Left cardiac atrium (tissue), 4 donors: ENCODE measurements around the gene TET1. TPM values are rescaled to one million over a fixed set of nuclear protein-coding genes. Genes with fewer than 3 reads are reported as not detected.
"Not testable (repeated sequence)": the region's sequence is repeated elsewhere in the genome, so short reads cannot be mapped to it uniquely, and the experiment has no call there.

Experiments used
- ATAC-seq, 2 donors: fragments of 200-7000 bp; cut with Tn5 transposase; one replicate each; pipeline ENCODE4 v1.9.1; 2020; ENCODE audit warnings: mild to moderate bottlenecking in 2 of 2, moderate library complexity in 2 of 2
- DNase-seq: peaks from one replicate; pipeline ENCODE4 v3.0.0-alpha.2; 2020
- intact Hi-C, 2 donors: fragments of 100-400 bp; cut with DNase I; formaldehyde crosslinking; loops; one replicate each; pipeline versions ENCODE4 v1.14.1 to v1.15.1; 2022 to 2023
- total RNA-seq, 2 donors: library from RNA; stranded (reverse); fragmentation: NEBNext Ultra II Directional; extraction: Animal tissue kit (Norgen Biotek cat#: 25700); gene quantifications; one replicate each; pipeline ENCODE4 v1.2.1, GENCODE V29; 2021
- donor health status: DM: no; HTN: yes; CAD: no.
- donor health status: DM: no; HTN: yes; CAD: no; lungs with severe emphysema.
- donor health status: DM: yes; HTN: yes; CAD: no.
- donor health status: Dilated cardiomyopathy.

The TET1 gene
- total RNA-seq, 2 donors from 2014 or later = 3.4 to 4.0 TPM

DNA sequence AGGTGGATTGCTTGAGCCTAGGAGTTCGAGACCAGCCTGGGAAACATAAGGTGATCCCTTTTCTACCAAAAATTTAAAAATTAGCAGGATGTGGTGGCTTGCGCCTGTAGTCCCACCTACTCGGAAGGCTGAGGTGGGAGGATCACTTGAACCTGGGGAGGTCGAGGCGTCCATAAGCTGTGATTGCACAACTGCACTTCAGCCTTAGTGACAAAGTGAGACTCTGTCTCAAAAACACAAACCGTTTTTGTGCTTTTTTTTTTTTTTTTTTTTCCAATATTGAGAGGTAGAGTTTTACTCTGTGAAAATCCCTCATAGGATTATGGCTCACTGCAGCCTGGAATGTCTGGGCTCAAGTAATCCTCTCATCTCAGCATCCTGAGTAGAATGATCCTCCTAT, 175.0 kb downstream of the TET1 start:
- intact Hi-C loops = no loop called here
- DNase-seq (no peak), ATAC-seq (no peak)

GRCh38 chr10:68735739-68736138, 175.6 kb downstream of the TET1 start:
- ATAC-seq, DNase-seq, intact Hi-C loops: not testable (repeated sequence)

DNA sequence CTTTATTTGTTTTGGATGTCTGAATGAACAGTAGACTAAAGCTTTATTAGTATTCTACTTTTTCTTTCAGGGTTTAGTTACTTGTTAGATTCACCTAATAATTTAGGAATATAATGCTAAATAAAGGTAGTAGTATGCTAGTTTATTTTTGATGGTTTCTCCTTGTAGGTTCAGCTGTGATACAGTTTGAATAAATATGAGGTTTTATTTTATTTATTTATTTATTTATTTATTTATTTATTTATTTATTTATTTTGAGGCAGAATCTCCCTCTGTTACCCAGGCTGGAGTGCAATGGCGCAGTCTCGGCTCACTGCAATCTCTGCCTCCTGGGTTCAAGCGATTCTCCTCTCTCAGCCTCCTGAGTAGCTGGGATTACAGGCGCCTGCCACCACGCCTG, 180.5 kb downstream of the TET1 start:
- ATAC-seq, intact Hi-C loops, DNase-seq: not testable (repeated sequence)

DNA sequence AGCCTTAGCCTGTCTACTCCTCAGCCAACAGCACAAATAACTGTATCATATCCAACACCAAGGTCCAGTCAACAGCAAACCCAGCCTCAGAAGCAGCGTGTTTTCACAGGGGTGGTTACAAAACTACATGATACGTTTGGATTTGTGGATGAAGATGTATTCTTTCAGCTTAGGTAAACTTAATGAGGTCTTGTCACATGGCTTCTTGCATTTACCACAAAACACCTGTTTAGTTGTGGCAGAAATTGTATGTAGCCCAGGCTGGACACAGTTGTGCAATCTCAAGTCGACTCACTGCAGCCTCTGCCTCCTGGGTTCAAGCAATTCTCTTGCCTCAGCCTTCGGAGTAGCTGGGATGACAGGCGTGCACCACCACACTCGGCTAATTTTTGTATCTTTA, 182.3 kb downstream of the TET1 start:
- ATAC-seq = no peak
- intact Hi-C loops = no loop called here
- DNase-seq = no peak

Other genes starting within 250 kb of the TET1 start
- 100 to 1,000 TPM in 1 of 2 donors, 10 to 100 TPM in 1; 81.5 to 130 TPM for gene HNRNPH3, start 228.3 kb upstream of the TET1 start, total RNA-seq
- gene PBLD, start 227.4 kb upstream of the TET1 start, total RNA-seq = 1 to 10 TPM; 3.1 to 4.1 TPM
- gene RUFY2, start 153.1 kb upstream of the TET1 start, total RNA-seq = 10 to 100 TPM in 1 of 2 donors, 1 to 10 TPM in 1; 8.1 to 10.7 TPM
- gene DNA2, start 88.4 kb upstream of the TET1 start, total RNA-seq = 1 to 10 TPM; 3.3 to 3.9 TPM
- 10 to 100 TPM; 23.6 to 24.5 TPM for gene SLC25A16, start 32.8 kb upstream of the TET1 start, total RNA-seq
- gene CCAR1, start 160.9 kb downstream of the TET1 start, total RNA-seq = 10 to 100 TPM; 26.0 to 30.5 TPM